ENCODE data around the gene TRAPPC11.

DNA sequence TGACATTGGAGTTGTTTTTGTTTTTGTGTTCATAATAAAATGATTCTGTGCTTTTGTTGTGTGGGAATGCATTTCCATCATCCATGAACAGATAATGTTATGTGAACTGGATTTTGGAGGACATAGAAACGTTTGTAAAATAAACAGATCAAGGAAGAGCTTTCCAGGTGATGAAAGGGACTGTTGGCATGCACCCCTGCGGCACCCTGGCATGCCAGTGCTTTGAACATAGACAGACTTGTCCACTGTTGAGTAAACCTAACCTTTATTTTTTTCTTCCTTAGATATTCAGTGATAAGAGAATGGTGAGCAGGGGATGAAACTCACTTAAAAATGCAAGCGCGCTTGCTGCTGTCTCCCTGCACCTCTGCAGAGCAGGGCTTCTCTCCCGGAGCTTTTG, 59.8 kb downstream of the TRAPPC11 start:
- TF ChIP-seq TCF12 (IDR thresholded peaks at IDR 0.05; ENCODE audit: low read depth) (no peak), EP300 (IDR thresholded peaks at IDR 0.05; ENCODE audit: borderline replicate concordance) (no peak), CEBPB (IDR thresholded peaks at IDR 0.05) (no peak), CREB1 (IDR thresholded peaks at IDR 0.05; ENCODE audit: low read depth) (no peak), RAD21 (IDR thresholded peaks at IDR 0.05; ENCODE audit: low read depth) (no peak), EGR1 (IDR thresholded peaks at IDR 0.05) (no peak), NFIC (IDR thresholded peaks at IDR 0.05) (0 out of 2 replicates have a peak, but pooled peaks have one; percentile 9), FOXM1 (IDR thresholded peaks at IDR 0.05; ENCODE audit: borderline replicate concordance, low read depth) (no peak), YY1 (IDR thresholded peaks at IDR 0.05; ENCODE audit: low read depth) (no peak), TEAD4 (IDR thresholded peaks at IDR 0.05) (no peak), TAF1 (IDR thresholded peaks at IDR 0.05; ENCODE audit: low read depth) (no peak)
- TF ChIP-seq, protein P1, sequence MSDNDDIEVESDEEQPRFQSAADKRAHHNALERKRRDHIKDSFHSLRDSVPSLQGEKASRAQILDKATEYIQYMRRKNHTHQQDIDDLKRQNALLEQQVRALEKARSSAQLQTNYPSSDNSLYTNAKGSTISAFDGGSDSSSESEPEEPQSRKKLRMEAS (IDR thresholded peaks at IDR 0.05), result no peak
- TF ChIP-seq, protein P2, sequence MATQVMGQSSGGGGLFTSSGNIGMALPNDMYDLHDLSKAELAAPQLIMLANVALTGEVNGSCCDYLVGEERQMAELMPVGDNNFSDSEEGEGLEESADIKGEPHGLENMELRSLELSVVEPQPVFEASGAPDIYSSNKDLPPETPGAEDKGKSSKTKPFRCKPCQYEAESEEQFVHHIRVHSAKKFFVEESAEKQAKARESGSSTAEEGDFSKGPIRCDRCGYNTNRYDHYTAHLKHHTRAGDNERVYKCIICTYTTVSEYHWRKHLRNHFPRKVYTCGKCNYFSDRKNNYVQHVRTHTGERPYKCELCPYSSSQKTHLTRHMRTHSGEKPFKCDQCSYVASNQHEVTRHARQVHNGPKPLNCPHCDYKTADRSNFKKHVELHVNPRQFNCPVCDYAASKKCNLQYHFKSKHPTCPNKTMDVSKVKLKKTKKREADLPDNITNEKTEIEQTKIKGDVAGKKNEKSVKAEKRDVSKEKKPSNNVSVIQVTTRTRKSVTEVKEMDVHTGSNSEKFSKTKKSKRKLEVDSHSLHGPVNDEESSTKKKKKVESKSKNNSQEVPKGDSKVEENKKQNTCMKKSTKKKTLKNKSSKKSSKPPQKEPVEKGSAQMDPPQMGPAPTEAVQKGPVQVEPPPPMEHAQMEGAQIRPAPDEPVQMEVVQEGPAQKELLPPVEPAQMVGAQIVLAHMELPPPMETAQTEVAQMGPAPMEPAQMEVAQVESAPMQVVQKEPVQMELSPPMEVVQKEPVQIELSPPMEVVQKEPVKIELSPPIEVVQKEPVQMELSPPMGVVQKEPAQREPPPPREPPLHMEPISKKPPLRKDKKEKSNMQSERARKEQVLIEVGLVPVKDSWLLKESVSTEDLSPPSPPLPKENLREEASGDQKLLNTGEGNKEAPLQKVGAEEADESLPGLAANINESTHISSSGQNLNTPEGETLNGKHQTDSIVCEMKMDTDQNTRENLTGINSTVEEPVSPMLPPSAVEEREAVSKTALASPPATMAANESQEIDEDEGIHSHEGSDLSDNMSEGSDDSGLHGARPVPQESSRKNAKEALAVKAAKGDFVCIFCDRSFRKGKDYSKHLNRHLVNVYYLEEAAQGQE (IDR thresholded peaks at IDR 0.05; ENCODE audit: low read depth), result no peak
